ENCODE data around the gene LPCAT3.

GRCh38 chr12:7019043-7019569 is 830 bp upstream of the LPCAT3 start:
- TF ChIP-seq CTCF (IDR thresholded peaks at IDR 0.05) (no peak), POLR2A (IDR thresholded peaks at IDR 0.05) (no peak), EP300 (IDR thresholded peaks at IDR 0.05) (no peak), POLR2AphosphoS5 (IDR thresholded peaks at IDR 0.05) (no peak)
